WERI-Rb-1 (cell line): ENCODE measurements around the gene RPL37A.

ENCODE experiments used
- DNase-seq: peaks from one replicate; pipeline ENCODE4 v3.0.0-alpha.2; 2020
- H3K27ac ChIP-seq: fragments of 250-450 bp; sonication (Bioruptor Pico); 2 replicates; pipeline ENCODE4 v1.5.1; 2020; ENCODE audit warnings: mild to moderate bottlenecking, moderate library complexity
- H3K27me3 ChIP-seq: fragments of 250-450 bp; sonication (Bioruptor Pico); 2 replicates; pipeline ENCODE4 v1.5.1; 2021; ENCODE audit warnings: mild to moderate bottlenecking, low read depth, moderate library complexity; ENCODE audit not compliant: insufficient read depth, severe bottlenecking
- H3K36me3 ChIP-seq: fragments of 250-450 bp; sonication (Bioruptor Pico); 2 replicates; pipeline ENCODE4 v1.5.1; 2020; ENCODE audit warnings: mild to moderate bottlenecking, moderate library complexity
- H3K4me3 ChIP-seq: 2 replicates; pipeline ENCODE4 v1.5.1; 2011; ENCODE audit warnings: low read depth, mild to moderate bottlenecking, control low read depth, low read length
- H3K9me3 ChIP-seq: fragments of 250-450 bp; sonication (Bioruptor Pico); 2 replicates; pipeline ENCODE4 v1.5.1; 2021; ENCODE audit warnings: mild to moderate bottlenecking, moderate library complexity; ENCODE audit not compliant: severe bottlenecking
- TF ChIP-seq, protein P1 (sequence below): IDR thresholded peaks from 2 replicates; pipeline ENCODE4 v1.5.1; 2011; ENCODE audit warnings: low read depth, mild to moderate bottlenecking, control low read depth, inconsistent platforms, low read length

Gene RPL37A

GRCh38 chr2:216498379-216499352 lies at the start of gene RPL37A:
RPL37A (plus strand) TSS chr2:216498844; CDS start chr2:216498875, 31 bp downstream.
- DNase-seq = peak; percentile 93
- H3K9me3 ChIP-seq = no peaks in the 10 kb centered on the region
- peak within 1 kb of the TSS; percentile 88 for H3K27ac ChIP-seq
- no peaks in the 10 kb centered on the region for H3K27me3 ChIP-seq
- peaks cover 49% of the 10 kb centered on the region for H3K36me3 ChIP-seq
- H3K4me3 ChIP-seq = peak within 1 kb of the TSS; percentile 98
- TF ChIP-seq, protein P1, sequence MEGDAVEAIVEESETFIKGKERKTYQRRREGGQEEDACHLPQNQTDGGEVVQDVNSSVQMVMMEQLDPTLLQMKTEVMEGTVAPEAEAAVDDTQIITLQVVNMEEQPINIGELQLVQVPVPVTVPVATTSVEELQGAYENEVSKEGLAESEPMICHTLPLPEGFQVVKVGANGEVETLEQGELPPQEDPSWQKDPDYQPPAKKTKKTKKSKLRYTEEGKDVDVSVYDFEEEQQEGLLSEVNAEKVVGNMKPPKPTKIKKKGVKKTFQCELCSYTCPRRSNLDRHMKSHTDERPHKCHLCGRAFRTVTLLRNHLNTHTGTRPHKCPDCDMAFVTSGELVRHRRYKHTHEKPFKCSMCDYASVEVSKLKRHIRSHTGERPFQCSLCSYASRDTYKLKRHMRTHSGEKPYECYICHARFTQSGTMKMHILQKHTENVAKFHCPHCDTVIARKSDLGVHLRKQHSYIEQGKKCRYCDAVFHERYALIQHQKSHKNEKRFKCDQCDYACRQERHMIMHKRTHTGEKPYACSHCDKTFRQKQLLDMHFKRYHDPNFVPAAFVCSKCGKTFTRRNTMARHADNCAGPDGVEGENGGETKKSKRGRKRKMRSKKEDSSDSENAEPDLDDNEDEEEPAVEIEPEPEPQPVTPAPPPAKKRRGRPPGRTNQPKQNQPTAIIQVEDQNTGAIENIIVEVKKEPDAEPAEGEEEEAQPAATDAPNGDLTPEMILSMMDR = no peak

GRCh38 chr2:216450346-216450745 lies 48.3 kb upstream of the RPL37A start:
- Histone ChIP-seq H3K9me3 (peaks cover 4% of the 10 kb centered on the region), H3K27me3 (no peaks in the 10 kb centered on the region), H3K36me3 (peaks cover 43% of the 10 kb centered on the region), H3K27ac (no peak overlapping the region), H3K4me3 (no peak overlapping the region)
- TF ChIP-seq, protein P1 = no peak
- no peak for DNase-seq

DNA sequence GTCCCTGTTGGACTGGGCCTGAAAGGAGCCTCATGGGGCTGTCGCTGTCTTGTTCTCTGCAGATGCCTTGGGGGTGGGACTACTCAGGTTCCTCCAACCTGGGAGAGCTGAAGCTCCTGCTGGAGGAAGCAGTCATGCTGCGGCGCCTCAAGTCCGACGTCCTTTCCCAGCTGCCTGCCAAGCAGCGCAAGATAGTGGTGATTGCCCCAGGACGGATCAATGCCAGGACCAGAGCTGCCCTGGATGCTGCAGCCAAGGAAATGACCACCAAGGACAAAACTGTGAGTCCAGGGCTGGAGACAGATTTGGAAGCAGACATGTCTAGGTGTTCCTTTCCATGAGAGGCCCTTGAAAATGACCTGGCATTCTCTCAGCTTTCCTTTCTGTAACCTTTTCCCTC lies 47.9 kb upstream of the RPL37A start:
- Histone ChIP-seq H3K27ac (no peak overlapping the region), H3K36me3 (peaks cover 43% of the 10 kb centered on the region), H3K9me3 (peaks cover 4% of the 10 kb centered on the region), H3K27me3 (no peaks in the 10 kb centered on the region), H3K4me3 (no peak overlapping the region)
- TF ChIP-seq, protein P1 = no peak
- DNase-seq = no peak

DNA sequence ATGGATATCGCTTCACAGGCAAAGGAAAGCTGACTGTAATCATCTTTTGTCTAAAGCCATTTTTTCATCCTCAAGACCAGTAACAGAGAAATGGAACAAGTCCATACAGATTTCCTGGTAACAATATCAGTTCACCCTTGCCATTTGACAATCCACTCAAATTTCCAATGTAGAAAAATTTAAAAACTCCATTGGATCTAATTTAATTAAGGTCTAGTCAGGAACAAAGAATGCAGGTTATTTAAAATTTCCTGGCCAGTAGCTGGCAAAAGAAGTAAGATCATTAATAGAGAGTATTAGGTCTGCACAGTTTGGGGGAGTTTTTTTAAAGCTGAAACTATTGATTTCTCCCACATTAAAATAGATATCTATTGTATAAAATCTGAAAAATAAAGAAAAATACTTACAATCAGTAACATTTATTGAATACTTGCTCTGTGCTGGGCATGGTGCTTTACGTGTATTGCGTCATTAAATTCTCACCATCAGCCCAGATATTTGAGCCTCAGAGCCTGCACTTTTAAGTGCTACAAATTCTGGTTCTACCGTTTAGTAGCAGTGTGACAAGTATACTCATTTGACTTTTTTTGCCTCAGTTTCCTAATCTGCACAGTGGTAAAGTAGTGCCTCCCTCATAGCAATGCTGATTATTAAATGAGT lies 44.6 kb upstream of the RPL37A start:
- no peak for DNase-seq
- peaks cover 4% of the 10 kb centered on the region for H3K9me3 ChIP-seq
- H3K4me3 ChIP-seq = no peak overlapping the region
- no peaks in the 10 kb centered on the region for H3K27me3 ChIP-seq
- TF ChIP-seq, protein P1 = no peak
- H3K27ac ChIP-seq = no peak overlapping the region
- peaks cover 41% of the 10 kb centered on the region for H3K36me3 ChIP-seq

DNA sequence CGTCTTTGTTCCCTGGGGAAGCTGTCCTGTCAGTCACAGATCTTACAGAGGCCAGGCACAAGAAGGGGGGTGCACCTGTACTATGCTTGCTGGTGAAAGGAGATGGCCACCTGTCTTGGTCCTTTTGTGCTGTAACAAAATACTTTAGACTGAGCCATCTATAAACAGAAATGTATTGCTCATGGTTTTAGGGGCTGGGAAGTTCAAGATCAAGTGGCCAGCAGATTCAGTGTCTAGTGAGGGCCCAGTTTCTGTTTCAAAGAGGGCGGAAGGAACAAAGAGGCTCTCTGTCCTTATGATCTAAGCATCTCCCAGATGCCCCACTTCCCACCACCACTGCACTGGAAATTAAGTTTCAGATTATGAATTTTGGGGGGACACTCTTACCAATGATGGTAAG lies 35.5 kb upstream of the RPL37A start:
- DNase-seq = no peak
- Histone ChIP-seq H3K9me3 (no peaks in the 10 kb centered on the region), H3K4me3 (no peak overlapping the region), H3K36me3 (peaks cover under 1% of the 10 kb centered on the region; the same call in 1 of the 2 replicates), H3K27ac (no peak overlapping the region), H3K27me3 (no peaks in the 10 kb centered on the region)
- TF ChIP-seq, protein P1 = no peak
